Cardiac muscle cell (in vitro differentiated cells and primary cell): Measurements from ENCODE around the gene PLA1A. TPM values are rescaled to one million over a fixed set of nuclear protein-coding genes. Genes with fewer than 3 reads are reported as not detected.

Experiments used
- DNase-seq, 2 donors: peaks; one replicate each; pipeline versions ENCODE4 v3.0.0 to v3.0.0-alpha.2; 2010 to 2017; ENCODE audit warnings: low read depth in 1 of 2, low spot score in 1 of 2
- H3K27ac ChIP-seq: fragments of 200-600 bp; sonication (generic); 2 replicates; pipeline ENCODE4 v1.5.1; 2016
- H3K27me3 ChIP-seq: fragments of 200-600 bp; sonication (generic); 2 replicates; pipeline ENCODE4 v1.6.0; 2016; ENCODE audit warnings: control low read depth
- H3K36me3 ChIP-seq: fragments of 200-600 bp; sonication (generic); 2 replicates; pipeline ENCODE4 v1.5.1; 2016; ENCODE audit warnings: control low read depth
- H3K4me1 ChIP-seq: fragments of 200-600 bp; sonication (generic); 2 replicates; pipeline ENCODE4 v1.8.1; 2017; ENCODE audit warnings: low read depth, mild to moderate bottlenecking, mixed run types
- H3K4me3 ChIP-seq: fragments of 200-600 bp; sonication (generic); 2 replicates; pipeline ENCODE4 v1.5.1; 2016; ENCODE audit warnings: mild to moderate bottlenecking
- H3K9me3 ChIP-seq: fragments of 200-600 bp; sonication (generic); 2 replicates; pipeline ENCODE4 v1.5.1; 2017; ENCODE audit warnings: low read depth, mild to moderate bottlenecking, control low read depth
- polyA plus RNA-seq: library from polyadenylated mRNA; unstranded; fragments of >200 nt; fragmentation: Nextera tagmentation; extraction: Ambion mirVana; gene quantifications from 2 replicates; pipeline ENCODE4 v1.2.1, GENCODE V29; 2016
- total RNA-seq: library from RNA; depleted of rRNA; stranded (reverse); fragments of >200 nt; gene quantifications from 2 replicates; pipeline ENCODE4 v1.2.3, GENCODE V29; 2016
- TF ChIP-seq, protein P1 (sequence below): IDR thresholded peaks from 2 replicates; pipeline ENCODE4 v1.5.1; 2012; ENCODE audit warnings: low read depth, mild to moderate bottlenecking, low read length

The PLA1A gene
- total and polyA plus RNA-seq, 2 experiments from 2014 or later = 0.07 TPM; not detected in 1

- Histone ChIP-seq H3K4me1 (peaks cover 43% of the 10 kb centered on the region), H3K27ac (peak overlapping the region; percentile 3), H3K36me3 (peaks cover 19% of the 10 kb centered on the region), H3K27me3 (no peaks in the 10 kb centered on the region), H3K4me3 (no peak overlapping the region), H3K9me3 (no peaks in the 10 kb centered on the region)
- DNase-seq = no peak
- TF ChIP-seq, protein P1, sequence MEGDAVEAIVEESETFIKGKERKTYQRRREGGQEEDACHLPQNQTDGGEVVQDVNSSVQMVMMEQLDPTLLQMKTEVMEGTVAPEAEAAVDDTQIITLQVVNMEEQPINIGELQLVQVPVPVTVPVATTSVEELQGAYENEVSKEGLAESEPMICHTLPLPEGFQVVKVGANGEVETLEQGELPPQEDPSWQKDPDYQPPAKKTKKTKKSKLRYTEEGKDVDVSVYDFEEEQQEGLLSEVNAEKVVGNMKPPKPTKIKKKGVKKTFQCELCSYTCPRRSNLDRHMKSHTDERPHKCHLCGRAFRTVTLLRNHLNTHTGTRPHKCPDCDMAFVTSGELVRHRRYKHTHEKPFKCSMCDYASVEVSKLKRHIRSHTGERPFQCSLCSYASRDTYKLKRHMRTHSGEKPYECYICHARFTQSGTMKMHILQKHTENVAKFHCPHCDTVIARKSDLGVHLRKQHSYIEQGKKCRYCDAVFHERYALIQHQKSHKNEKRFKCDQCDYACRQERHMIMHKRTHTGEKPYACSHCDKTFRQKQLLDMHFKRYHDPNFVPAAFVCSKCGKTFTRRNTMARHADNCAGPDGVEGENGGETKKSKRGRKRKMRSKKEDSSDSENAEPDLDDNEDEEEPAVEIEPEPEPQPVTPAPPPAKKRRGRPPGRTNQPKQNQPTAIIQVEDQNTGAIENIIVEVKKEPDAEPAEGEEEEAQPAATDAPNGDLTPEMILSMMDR = no peak
These were observed 56.2 kb downstream of the PLA1A start for GRCh38 chr3:119653876-119654275.

GRCh38 chr3:119657887-119658702 is 60.4 kb downstream of the PLA1A start:
- Histone ChIP-seq H3K4me3 (peak overlapping the region; percentile 50), H3K9me3 (no peaks in the 10 kb centered on the region), H3K27ac (peak overlapping the region; percentile 100), H3K4me1 (peaks cover 42% of the 10 kb centered on the region), H3K27me3 (no peaks in the 10 kb centered on the region), H3K36me3 (peaks cover 5% of the 10 kb centered on the region)
- no peak for DNase-seq
- TF ChIP-seq, protein P1 = no peak

DNA sequence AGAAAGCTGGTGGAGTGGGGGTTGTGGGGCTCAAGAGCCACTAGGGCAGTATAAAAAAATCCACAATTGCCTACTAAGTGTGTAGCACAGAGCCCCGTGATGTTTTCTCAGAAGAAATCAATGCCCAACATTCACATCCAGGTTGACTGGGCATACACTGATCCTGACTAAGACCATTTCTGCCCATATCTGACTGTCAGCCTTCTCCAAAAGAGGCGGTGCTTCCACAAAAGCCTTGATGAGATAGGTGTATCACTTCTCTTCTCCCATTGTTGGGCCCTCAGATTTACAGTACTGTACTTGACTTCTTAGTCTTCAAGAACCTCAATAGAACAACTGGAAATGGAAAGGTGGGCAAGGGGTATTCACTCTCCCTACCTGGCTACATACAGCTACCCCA is 61.3 kb downstream of the PLA1A start:
- Histone ChIP-seq H3K4me3 (peak overlapping the region; percentile 50), H3K27me3 (no peaks in the 10 kb centered on the region), H3K36me3 (peaks cover 5% of the 10 kb centered on the region), H3K9me3 (no peaks in the 10 kb centered on the region), H3K27ac (peak overlapping the region; percentile 100), H3K4me1 (peaks cover 43% of the 10 kb centered on the region)
- DNase-seq = no peak
- TF ChIP-seq, protein P1 = no peak

DNA sequence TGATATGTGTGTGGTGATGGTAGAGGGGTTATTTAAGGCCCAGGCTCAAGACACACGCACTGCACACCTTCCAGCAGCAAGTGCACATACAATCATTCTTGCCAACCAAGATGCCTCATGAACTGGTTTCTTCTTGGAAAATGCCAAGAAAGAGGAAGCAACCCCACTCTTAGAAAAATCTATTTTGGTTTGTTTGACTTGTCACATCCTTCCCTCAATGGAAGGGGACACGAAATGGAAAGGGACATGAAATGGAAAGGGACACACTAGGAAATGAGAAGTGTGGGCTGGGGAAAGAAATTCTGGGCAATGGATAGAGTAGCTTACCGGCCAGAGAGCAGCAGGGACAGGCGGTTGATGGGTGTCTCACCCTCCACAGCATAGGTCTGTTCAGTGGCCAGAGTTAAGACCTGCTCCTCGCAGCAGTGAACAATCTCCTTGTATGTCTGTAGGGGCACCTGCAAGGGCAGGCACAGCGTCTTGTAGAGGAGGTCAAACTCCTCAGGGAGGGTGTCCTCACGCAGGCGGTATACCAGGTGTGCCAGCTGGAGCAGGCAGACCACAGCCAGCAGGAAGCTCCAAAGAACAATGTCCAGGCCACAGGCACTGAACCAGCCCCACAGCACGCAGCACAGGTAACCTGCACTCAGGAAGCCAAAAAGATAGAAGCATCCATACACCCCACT is 62.1 kb downstream of the PLA1A start:
- Histone ChIP-seq H3K27me3 (no peaks in the 10 kb centered on the region), H3K4me1 (peaks cover 49% of the 10 kb centered on the region), H3K9me3 (no peaks in the 10 kb centered on the region), H3K36me3 (peaks cover 2% of the 10 kb centered on the region), H3K27ac (peak overlapping the region; percentile 100), H3K4me3 (peak overlapping the region; percentile 50)
- no peak for DNase-seq
- TF ChIP-seq, protein P1 = no peak

- Histone ChIP-seq H3K9me3 (no peaks in the 10 kb centered on the region), H3K4me3 (peak within 1 kb of the TSS; percentile 50), H3K4me1 (peaks cover 59% of the 10 kb centered on the region), H3K27ac (peak within 1 kb of the TSS; percentile 100), H3K27me3 (no peaks in the 10 kb centered on the region), H3K36me3 (no peaks in the 10 kb centered on the region)
- TF ChIP-seq, protein P1 = no peak
- peak; percentile 65 to 95 for DNase-seq
These were observed 63.1 kb downstream of the PLA1A start, which contains the start of gene POPDC2 for GRCh38 chr3:119660474-119661440. Gene POPDC2, minus strand, starts transcription at chr3:119660589. Its CDS starts 166 bp downstream, at chr3:119660423.
